Heart right ventricle (tissue), 16 donors: ENCODE measurements around the gene SUGP1. TPM values are rescaled to one million over a fixed set of nuclear protein-coding genes. Genes with fewer than 3 reads are reported as not detected.

ENCODE experiments used
- ATAC-seq, 8 donors: fragments of 200-7000 bp; cut with Tn5 transposase; one replicate each; pipeline ENCODE4 v1.9.1; 2020; ENCODE audit warnings: mild to moderate bottlenecking in 8 of 8, moderate library complexity in 8 of 8, moderate number of reproducible peaks in 1 of 8
- DNase-seq, 2 donors: peaks; one replicate each; pipeline ENCODE4 v3.0.0-alpha.2; 2020
- H3K27ac ChIP-seq, 10 donors: fragments of 200-600 bp; sonication (generic) in 2 of 10; one replicate each; pipeline versions ENCODE4 v1.5.0 to v1.8.0; 2020 to 2022; ENCODE audit warnings: mild to moderate bottlenecking in 3 of 10
- H3K27me3 ChIP-seq, 7 donors: fragments of 200-600 bp; one replicate each; pipeline ENCODE4 v1.8.0; 2021 to 2022; ENCODE audit warnings: mild to moderate bottlenecking in 2 of 7
- H3K36me3 ChIP-seq, 9 donors: fragments of 200-600 bp; sonication (generic) in 1 of 9; one replicate each; pipeline versions ENCODE4 v1.5.0 to v1.8.0; 2020 to 2022; ENCODE audit warnings: mild to moderate bottlenecking in 2 of 9
- H3K4me1 ChIP-seq, 9 donors: fragments of 200-600 bp; sonication (generic) in 1 of 9; one replicate each; pipeline versions ENCODE4 v1.5.0 to v1.8.0; 2020 to 2022; ENCODE audit warnings: mild to moderate bottlenecking in 4 of 9
- H3K4me3 ChIP-seq, 10 donors: fragments of 200-600 bp; sonication (generic) in 2 of 10; one replicate each; pipeline versions ENCODE4 v1.5.0 to v1.8.0; 2020 to 2022; ENCODE audit warnings: mild to moderate bottlenecking in 7 of 10, moderate library complexity in 2 of 10
- H3K9me3 ChIP-seq, 11 donors: fragments of 200-600 bp in 10 of 11; sonication (generic) in 2 of 11; one replicate each; pipeline versions ENCODE4 v1.5.0 to v1.8.0; 2013 to 2022; ENCODE audit warnings: mild to moderate bottlenecking in 2 of 11, control low read depth in 1 of 11, moderate library complexity in 1 of 11
- CTCF ChIP-seq, 9 donors: fragments of 200-600 bp; sonication (generic) in 2 of 9; IDR thresholded peaks; one replicate each; pipeline versions ENCODE4 v1.5.0 to v1.8.0; 2021 to 2022; ENCODE audit warnings: antibody characterized with exemption in 9 of 9, mild to moderate bottlenecking in 5 of 9, moderate library complexity in 1 of 9
- WGBS, 2 donors: extraction: QIAGEN DNeasy Blood & Tissue Kit; methylation state at CpG; one replicate each; pipeline ENCODE4 v1.1.7; 2013; ENCODE audit warnings: inconsistent platforms in 1 of 2; 5-methylcytosine and 5-hydroxymethylcytosine counted together
- intact Hi-C, 10 donors: fragments of 100-400 bp; cut with DNase I; formaldehyde crosslinking; loops; one replicate each; pipeline versions ENCODE4 v1.11.1 to v1.14.2; 2022
- polyA plus RNA-seq, 2 donors: library from polyadenylated mRNA; stranded (reverse); fragments of 200-250 nt; gene quantifications; one replicate each; pipeline ENCODE4 v1.2.3, GENCODE V29; 2013
- total RNA-seq, 10 donors: library from RNA; stranded (reverse); fragmentation: NEBNext Ultra II Directional in 3 of 10; extraction: Animal tissue kit (Norgen Biotek cat#: 25700) in 3 of 10; gene quantifications; one replicate each; pipeline versions ENCODE4 v1.2.1 to v1.2.4, GENCODE V29; 2021 to 2023
- donor health status: Arrhythmogenic right ventricular cardiomyopathy.
- donor health status: ischemic (EF 13 %, LVEDD 7.1; RV severe dilation, severe dysfunction).
- donor health status: healthy with polysubstance abuse.
- donor health status: DM: no; HTN: yes; CAD: no.
- donor health status: DM: no; HTN: no; CAD: no.
- donor health status: ischemic (EF 25% LVEDD 6.9; RV normal size, moderate dysfunction).
- donor health status: ischemic (EF 25% LVEDD 5.7; RV mildly dilated, moderate dysfunction).
- donor health status: healthy.
- donor health status: DM: yes; HTN: yes; CAD: no.
- donor health status: Ischemic cardiomyopathy.
- donor health status: ischemic (EF 35%, LVEDD 5.7; RV mildly dilated, moderate dysfunction).
- donor health status: nonischemic (EF 11% LVEDD 7.7; RV severe dilation, severe dysfunction).
- donor health status: DM: yes; HTN: yes; CAD: no.
- donor health status: PGD.
- donor health status: ischemic (EF 29% LVEDD 5.4; RV normal size, mild dysfunction).
- donor health status: nonischemic (EF 23%, LVEDD 6.1; RV moderate dilation, normal function).

Gene SUGP1
- total and polyA plus RNA-seq, 12 donors, result 30.1 to 50.2 (median 43.0) TPM

- ATAC-seq (peak in 1 of 8 donors; percentile 7), DNase-seq (no peak)
- no peaks in the 10 kb centered on the region for H3K27me3 ChIP-seq
- WGBS, 2 donors, result 52 to 54% methylated on average over 6 of the region's 6 CpGs
- H3K9me3 ChIP-seq, result no peaks in the 10 kb centered on the region
- intact Hi-C loops, result loop anchor here in 1 of 10 donors (10.0 kb wide), 1 partner anchor 134 kb away; the partner anchor contains the start of genes BORCS8 and RFXANK
- no peak for TF ChIP-seq CTCF (IDR thresholded peaks at IDR 0.05)
- H3K4me1 ChIP-seq, result peaks cover 0 to 25% (median 18%) of the 10 kb centered on the region in 9 donors
- H3K4me3 ChIP-seq, result no peak overlapping the region
- peak overlapping the region in 1 of 10 donors; percentile 49 for H3K27ac ChIP-seq
- peaks cover 0 to 100% (median 28%) of the 10 kb centered on the region in 9 donors for H3K36me3 ChIP-seq
Measured at GRCh38 chr19:19329126-19329525, 8.8 kb upstream of the SUGP1 start.

- H3K4me3 ChIP-seq, result no peak overlapping the region
- DNase-seq, result no peak
- intact Hi-C loops, result loop anchor here in 1 of 10 donors (10.0 kb wide), 1 partner anchor 133 kb away; the partner anchor contains the start of genes BORCS8 and RFXANK
- H3K4me1 ChIP-seq, result peaks cover 5 to 37% (median 30%) of the 10 kb centered on the region in 9 donors
- no peaks in the 10 kb centered on the region for H3K27me3 ChIP-seq
- peaks cover 0 to 100% (median 30%) of the 10 kb centered on the region in 9 donors for H3K36me3 ChIP-seq
- TF ChIP-seq CTCF (IDR thresholded peaks at IDR 0.05), result no peak
- WGBS, 2 donors, result 95 to 96% methylated on average over 8 of the region's 8 CpGs
- H3K27ac ChIP-seq, result no peak overlapping the region
- no peak for ATAC-seq
- H3K9me3 ChIP-seq, result no peaks in the 10 kb centered on the region
Measured at GRCh38 chr19:19327672-19328071, 7.4 kb upstream of the SUGP1 start.

GRCh38 chr19:19324059-19324770, 3.9 kb upstream of the SUGP1 start:
- peak overlapping the region in 6 of 10 donors; percentile 2 to 59 (median 42) for H3K27ac ChIP-seq
- WGBS, 2 donors, result 73 to 74% methylated on average over 7 of the region's 7 CpGs

More at GRCh38 chr19:19324059-19324770, 3.9 kb upstream of the SUGP1 start:
- peaks cover 0 to 67% (median 16%) of the 10 kb centered on the region in 9 donors for H3K36me3 ChIP-seq
- no peaks in the 10 kb centered on the region for H3K9me3 ChIP-seq
- no peak for DNase-seq
- H3K4me3 ChIP-seq, result no peak overlapping the region
- ATAC-seq, result peak in 4 of 8 donors; percentile 18 to 50 (median 30)
- intact Hi-C loops, result loop anchor here in 3 of 10 donors (5.0 to 10.0 kb wide), 2 partner anchors 129 to 132 kb away; partner anchors contain the start of genes BORCS8 (in 3 of the 3) and RFXANK (in 3 of the 3)
- peaks cover 10 to 57% (median 51%) of the 10 kb centered on the region in 9 donors for H3K4me1 ChIP-seq
- H3K27me3 ChIP-seq, result no peaks in the 10 kb centered on the region
- TF ChIP-seq CTCF (IDR thresholded peaks at IDR 0.05), result no peak
